Glomerular visceral epithelial cell (primary cell): ENCODE measurements around the gene ADGRV1.
"Not testable (repeated sequence)": the region's sequence is repeated elsewhere in the genome, so short reads cannot be mapped to it uniquely, and the experiment has no call there.

Source experiments
- DNase-seq: peaks from one replicate; pipeline ENCODE4 v3.0.0-alpha.2; 2016; ENCODE audit errors: extremely low spot score

The ADGRV1 gene

GRCh38 chr5:90940227-90940995, 381.8 kb downstream of the ADGRV1 start:
- DNase-seq: peak; percentile 40

DNA sequence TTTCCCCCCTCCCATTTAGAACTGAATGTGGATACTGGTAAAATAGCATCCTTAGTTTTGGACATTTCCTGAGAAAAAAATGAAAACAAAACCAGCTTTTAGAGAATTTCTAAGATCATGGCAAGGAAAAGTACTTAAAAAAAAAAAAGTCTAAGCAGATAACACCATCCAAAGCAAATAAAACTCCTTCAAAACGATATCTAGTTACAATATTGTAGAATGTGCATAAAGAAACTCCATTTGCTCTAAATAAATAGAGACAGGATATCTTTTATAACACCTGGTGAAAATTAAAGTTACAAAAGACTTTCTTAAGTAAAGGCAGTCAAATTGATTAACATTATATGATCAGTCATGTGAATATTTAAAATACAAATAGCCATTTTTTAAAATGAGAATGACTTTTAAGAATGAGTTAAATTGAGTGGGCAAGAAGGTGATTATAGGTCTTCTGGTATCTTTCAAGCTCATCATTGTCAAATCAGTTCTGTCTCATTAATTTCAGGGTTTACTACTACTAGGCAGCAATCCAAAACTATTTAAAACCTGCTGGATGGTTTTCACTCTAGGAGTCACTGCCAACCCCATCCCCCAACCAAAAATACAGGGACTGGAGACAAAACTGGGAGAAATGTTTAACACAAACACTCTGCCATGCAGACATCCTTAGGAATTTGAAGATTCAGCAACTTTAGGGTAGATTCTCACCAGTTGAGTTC, 382.6 kb downstream of the ADGRV1 start:
- DNase-seq: peak; percentile 38

DNA sequence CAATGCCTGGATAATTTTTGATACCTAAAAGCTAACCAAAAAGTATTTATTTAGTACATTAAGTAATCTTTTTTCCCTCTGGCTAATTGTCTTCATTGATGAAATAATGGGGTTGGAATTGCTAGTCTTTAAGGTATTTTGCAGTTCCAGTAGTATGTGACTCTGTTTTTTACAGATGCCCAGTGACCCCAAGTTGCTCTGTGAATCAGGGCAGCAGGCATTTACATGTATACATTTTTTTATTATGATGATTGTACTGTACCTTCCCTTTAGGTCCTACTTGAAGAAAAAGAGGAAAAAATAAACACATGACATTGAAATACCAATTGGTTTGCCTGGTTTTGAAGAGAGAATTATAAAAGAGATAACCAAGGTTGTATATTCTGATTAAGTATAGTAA, 385.5 kb downstream of the ADGRV1 start:
- DNase-seq: no peak

- no peak for DNase-seq
These were observed 389.1 kb downstream of the ADGRV1 start for GRCh38 chr5:90947667-90948066.

DNA sequence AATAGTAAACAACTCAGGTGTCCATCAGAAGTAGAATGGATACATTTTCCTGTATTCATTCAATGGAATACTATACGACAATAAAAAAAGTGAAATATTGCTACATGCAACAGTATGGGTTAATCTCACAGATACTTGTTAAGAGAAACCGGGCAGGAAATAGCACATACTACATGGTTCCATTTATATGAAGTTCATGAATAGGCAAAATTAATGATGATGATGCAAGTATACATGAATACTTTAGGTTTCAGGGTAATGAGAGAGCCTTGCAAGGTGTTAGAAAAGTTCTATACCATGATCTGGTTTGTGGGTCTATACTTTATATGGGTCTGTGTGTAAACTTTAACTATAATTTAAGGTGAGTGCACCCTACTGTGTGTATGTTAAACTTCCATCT, 390.4 kb downstream of the ADGRV1 start:
- no peak for DNase-seq

DNA sequence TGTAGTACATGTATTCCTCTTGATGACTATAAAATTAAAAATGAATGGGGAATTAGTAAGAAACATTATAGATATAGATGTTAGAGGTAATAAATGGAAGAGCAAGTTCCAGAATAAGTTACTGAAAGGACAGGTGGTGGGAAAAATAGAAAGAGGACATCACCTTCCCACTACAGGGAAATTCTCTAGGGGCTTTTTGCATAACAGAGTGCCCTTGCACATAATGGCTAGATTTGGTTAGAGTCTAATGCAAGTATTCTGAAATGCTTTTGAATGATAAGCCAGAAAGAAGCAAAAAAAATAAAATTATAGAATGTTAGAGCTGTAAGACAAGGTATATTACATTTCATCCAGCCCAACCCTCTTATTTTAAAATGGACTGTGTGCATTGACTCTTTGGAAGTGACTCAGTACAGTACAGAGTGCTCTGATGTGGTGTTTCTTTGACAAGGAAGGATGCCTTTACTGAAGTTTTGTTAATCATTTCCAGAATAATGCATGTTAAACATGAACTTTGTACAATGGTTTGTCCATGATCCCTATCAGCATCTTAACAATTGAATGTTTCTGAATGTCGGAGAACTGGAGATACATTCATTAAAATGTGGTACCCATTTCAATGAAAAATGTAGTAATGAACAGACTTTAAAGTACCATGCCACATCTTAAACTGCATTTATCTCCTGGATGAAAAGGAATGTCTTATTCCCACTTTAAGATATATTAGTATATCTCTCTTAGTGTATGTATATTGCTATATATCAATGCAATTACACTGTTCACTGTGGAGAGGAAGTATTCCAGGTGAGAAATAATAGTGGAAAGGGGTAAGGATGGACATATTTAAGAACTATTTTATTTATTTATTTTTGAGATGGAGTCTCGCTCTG, 391.1 kb downstream of the ADGRV1 start:
- DNase-seq: peak; percentile 56

DNA sequence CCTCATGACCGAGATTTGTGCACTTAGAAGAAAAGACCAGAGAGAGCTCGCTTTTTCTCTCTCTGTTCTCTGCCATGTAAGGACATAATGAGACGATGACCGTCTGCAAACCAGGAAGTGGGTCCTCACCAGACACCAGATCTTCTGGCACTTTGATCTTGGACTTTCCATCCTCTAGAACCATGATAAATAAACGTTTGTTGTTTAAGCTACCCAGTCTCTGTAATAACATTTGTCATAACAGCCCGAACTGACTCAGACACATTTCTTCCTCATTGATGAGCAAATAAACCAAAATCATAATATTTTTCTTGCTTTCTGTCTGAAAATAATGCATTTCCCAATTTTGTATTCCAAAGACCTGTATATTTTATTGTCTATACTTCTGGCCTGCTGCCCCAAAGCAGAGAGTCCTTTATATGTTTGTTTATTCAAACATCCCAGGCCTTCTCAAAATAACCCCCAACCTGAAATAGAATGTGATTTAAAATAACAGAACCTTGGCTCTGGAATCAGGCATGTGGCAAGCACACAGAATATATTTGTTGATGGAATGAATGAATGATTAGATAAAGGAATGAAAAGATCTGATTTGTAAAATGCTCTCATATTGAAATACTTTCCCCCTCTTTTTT, 396.5 kb downstream of the ADGRV1 start:
- no peak for DNase-seq

DNA sequence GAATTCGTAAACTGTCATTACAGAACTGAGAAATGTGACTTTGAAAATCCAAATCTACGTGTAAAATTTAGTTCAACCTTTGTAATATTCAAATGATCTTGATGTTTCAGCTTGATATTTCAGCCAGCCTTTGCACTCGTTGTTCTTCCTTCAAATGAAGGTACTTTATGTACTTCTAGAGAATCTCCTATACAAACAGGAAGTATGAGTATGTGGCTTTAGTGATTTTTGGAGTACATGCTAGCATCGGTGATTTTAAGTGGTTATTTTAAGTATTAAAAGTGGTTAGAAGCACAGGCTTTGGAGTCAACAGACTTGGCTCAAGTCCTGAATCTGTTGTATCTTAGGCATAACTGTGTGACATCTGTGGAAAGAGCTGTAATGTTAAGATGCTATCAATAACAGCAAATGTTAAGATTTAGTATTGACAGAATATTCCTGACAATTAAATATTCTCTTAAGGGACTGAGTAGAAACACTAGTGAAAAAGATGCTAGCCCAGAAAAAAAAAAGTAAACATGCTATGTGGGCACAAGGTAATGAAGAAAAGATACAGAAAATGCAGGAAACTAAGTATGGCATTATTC, 398.0 kb downstream of the ADGRV1 start:
- no peak for DNase-seq

DNA sequence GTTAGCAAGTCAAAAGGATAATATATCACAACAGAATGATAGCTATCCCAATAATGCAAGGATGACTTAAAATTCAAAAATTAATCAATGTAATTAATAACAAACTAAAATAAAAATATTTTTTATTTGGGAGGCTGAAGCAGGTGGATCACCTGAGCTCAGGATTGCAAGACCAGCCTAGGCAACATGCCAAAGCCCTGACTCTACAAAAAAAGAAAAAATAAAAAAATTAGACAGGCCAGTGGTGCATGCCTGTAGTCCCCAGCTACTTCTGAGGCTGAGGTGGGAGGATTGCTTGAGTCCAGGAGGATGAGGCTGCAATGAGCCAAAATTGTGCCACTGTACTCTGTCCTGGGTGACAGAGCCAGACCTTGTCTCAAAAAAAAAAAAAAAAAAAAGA, 399.3 kb downstream of the ADGRV1 start:
- no peak for DNase-seq

- no peak for DNase-seq
These were observed 400.7 kb downstream of the ADGRV1 start for GRCh38 chr5:90959262-90959661.

- no peak for DNase-seq
These were observed 403.9 kb downstream of the ADGRV1 start for GRCh38 chr5:90962481-90962880.

GRCh38 chr5:90965110-90965685, 406.6 kb downstream of the ADGRV1 start:
- no peak for DNase-seq

GRCh38 chr5:90967443-90967842, 408.8 kb downstream of the ADGRV1 start:
- no peak for DNase-seq

DNA sequence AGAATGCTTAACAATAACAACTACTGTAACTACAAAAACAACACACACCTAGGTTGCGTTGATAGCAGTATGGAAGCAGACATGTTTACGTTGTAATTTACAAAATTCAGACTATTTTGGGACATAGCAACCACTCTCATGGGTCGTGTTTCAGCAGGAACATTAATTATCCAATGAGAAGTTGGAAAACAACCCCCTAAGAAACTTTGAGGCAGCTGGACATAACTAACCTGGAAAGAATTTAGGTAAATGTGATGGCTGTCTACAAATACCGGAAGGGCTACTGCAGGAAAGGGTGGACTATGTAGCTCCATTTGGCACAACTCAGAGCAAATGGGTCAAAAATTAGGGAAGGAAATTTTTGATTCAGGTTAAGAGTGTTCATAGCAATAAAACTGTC, 409.3 kb downstream of the ADGRV1 start:
- no peak for DNase-seq

GRCh38 chr5:90968319-90968718, 409.7 kb downstream of the ADGRV1 start:
- DNase-seq: peak; percentile 63

DNA sequence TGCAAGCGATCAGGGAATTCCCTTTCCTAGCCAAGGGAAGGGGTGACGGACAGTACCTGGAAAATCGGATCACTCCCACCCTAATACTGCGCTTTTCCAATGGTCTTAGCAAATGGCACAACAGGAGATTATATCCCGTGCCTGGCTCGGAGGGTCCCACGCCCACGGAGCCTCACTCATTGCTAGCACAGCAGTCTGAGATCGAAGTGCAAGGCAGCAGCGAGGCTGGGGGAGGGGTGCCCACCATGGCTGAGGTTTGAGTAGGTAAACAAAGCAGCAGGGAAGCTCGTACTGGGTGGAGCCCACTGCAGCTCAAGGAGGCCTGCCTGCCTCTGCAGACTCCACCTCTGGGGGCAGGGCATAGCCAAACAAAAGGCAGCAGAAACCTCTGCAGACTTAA, 411.3 kb downstream of the ADGRV1 start:
- not testable (repeated sequence) for DNase-seq

GRCh38 chr5:90981177-90981576, 422.6 kb downstream of the ADGRV1 start:
- no peak for DNase-seq

- no peak for DNase-seq
These were observed 423.2 kb downstream of the ADGRV1 start for GRCh38 chr5:90981821-90982220.

DNA sequence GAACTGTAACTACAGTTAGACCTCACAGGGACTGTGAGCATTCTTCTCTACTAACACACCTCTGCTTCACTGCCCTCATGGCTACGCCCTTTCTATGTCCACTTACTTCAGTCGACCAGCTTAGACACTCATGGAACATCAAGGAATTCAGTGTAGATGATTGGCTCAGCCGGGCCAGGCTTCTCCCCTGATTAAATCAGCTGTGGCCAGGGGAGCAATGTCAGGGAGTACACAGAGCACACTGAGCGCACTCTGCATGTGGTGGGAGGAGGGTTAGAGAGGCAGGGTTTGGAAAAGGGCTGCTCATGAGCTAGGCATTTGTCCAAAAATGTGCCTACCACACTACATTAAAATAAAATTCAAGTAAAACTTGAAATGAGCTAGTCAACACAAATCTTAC, 424.0 kb downstream of the ADGRV1 start:
- peak; percentile 92 for DNase-seq

GRCh38 chr5:90983148-90983547, 424.6 kb downstream of the ADGRV1 start:
- peak; percentile 88 for DNase-seq

- no peak for DNase-seq
These were observed 425.1 kb downstream of the ADGRV1 start for GRCh38 chr5:90983711-90984124.
